Fibroblast of skin of back (primary cell): ENCODE results near the gene KLK2. TPM values are rescaled to one million over a fixed set of nuclear protein-coding genes. Genes with fewer than 3 reads are reported as not detected.

Experiments
- DNase-seq: peaks from one replicate; pipeline ENCODE4 v3.0.0-alpha.2; 2013
- polyA plus RNA-seq, 2 experiments: library from polyadenylated mRNA; unstranded; fragments of 120-200 nt; gene quantifications; one replicate each; pipeline ENCODE4 v1.2.1, GENCODE V29; 2013; ENCODE audit not compliant: insufficient read length in 2 of 2

KLK2 gene
- not detected for polyA plus RNA-seq (2013, experiment 1 of 2; ENCODE audit: insufficient read length)
- not detected for polyA plus RNA-seq (2013, experiment 2 of 2; ENCODE audit: insufficient read length)

DNA sequence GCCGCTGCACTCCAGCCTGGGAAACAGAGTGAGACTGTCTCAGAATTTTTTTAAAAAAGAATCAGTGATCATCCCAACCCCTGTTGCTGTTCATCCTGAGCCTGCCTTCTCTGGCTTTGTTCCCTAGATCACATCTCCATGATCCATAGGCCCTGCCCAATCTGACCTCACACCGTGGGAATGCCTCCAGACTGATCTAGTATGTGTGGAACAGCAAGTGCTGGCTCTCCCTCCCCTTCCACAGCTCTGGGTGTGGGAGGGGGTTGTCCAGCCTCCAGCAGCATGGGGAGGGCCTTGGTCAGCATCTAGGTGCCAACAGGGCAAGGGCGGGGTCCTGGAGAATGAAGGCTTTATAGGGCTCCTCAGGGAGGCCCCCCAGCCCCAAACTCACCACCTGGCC is at the start of gene KLK2:
Gene KLK2 (plus strand): TSS at position 384 of the 400 bp plus-strand sequence. CDS start 35 bp downstream, outside the sequence.
- no peak for DNase-seq

DNA sequence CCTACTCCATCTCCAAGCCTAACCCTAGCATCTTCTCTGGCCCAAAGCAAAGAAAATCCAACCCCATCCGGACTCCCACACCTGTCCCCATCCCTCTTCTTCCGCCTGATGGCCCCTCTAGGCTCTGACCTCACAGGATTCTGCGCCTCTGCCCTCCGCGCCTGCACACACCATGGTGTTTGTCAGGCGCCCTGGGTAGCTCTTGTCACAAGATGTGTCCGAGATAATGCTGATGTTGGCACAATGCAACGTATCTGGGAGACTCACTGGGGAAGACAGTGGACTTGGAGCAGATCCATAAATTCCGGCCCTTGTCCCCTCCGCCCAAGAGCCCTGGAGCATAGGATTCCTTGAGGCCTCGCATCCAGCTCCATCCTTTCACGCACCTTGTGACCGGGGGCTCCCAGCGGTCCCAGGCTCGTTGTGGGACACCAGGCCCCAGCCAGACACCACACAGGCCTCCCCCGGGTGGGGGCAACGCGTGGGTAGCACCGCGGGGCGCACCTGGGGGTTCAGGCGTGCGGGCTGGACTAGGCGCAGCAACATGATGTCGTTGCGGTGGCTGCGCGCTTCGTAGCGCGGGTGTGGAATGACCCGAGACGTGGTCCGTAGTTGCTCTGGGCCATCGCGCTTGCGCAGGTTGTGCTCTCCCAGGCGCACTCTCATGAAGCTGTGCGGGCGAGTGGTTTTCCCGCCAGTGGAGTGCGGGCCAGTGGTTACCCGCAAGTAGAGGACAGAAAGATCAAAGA is 46.6 kb upstream of the KLK2 start:
- no peak for DNase-seq

DNA sequence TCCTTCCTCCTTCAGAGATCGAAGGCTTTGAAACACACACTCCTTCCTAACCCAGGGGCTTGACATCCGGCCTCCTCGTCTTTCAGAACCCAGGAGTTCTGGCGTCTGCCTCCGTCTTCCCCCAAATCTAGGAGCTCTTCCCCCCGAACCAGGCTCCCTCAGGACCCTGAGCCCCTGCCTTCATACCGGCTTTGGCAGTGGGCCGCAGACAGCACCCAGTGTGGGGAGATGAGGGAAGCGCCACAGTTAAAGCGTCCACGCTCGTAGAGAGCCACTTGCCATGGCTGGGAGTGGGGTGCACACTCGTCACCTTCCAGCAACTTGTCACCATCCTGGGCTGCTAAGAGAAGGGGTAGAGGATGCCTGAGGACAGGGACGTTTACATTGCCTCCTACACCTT is 45.8 kb upstream of the KLK2 start:
- DNase-seq: no peak

DNA sequence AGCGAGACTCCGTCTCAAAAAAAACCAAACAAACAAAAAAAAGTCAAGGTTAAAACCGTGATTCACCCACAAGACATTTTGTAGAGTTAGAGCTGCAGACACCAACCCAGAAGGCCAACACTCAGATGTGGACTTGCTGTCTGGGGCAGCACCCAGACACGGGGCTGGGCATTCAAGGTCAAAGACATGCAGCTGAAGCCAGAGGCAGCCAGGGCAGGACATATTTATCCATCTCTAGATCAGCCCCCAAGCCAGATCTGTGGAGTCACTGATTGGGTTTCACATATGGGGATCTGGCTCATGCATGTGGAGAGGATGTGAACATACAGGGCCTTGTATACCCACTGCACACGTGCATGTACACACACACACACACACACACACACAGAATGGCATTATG is 43.4 kb upstream of the KLK2 start:
- no peak for DNase-seq

DNA sequence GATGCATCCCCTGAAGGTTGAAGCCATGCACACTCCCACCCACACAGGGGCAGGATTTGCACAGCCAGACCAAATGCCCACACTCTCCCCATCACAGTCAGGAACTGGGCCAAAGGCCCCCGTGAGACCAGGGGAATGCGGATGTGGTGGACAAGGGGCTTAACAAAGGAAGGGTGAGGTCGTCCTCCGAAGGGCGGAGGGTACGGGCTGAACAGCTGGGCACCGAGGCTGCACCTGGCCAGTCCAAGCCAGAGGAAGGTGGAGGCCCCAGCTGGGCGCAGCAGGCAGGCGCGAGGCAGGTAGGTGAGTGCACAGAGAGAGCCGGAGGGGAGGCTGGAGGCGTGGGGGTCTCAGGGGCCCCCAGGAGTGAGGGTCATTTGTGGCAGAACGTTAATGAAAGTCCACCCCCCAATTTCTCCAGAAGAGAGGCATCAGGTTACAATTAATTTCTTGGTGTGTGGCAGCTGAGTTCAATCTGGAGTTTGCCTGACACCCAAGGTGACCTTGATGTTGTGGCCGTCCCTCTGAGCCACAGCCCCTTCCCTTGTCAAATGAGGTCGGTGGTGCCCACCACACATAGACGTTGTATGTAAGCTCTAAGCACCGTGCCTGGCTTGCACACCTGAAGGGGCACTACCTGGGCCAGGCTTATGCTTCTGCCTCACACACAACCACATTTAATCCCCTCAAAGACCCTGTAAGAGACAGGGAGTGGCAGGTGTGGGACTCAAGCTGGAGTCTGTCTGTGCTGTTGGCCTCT is 42.8 kb upstream of the KLK2 start:
- no peak for DNase-seq

GRCh38 chr19:50831026-50831396 is 42.2 kb upstream of the KLK2 start:
- DNase-seq: no peak

DNA sequence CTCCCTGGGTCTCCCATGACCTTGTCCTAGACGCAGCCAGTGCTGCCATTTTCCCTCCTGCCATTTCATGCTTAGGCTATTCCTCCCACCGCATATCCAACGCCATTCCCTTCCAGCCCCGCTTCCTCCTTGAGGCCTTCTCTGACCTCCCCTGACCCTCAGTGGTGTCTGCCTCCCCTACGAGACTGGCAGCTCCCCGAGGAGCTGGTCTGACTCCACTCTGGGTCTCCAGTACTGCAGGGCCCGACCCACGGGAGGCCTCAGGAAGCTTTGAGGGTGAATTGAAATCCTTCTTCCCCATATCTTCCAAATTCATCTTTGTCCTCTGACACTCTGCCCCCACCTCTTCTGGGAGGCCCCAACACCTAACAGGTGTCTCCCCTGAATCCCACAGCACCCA is 40.6 kb upstream of the KLK2 start:
- no peak for DNase-seq

DNA sequence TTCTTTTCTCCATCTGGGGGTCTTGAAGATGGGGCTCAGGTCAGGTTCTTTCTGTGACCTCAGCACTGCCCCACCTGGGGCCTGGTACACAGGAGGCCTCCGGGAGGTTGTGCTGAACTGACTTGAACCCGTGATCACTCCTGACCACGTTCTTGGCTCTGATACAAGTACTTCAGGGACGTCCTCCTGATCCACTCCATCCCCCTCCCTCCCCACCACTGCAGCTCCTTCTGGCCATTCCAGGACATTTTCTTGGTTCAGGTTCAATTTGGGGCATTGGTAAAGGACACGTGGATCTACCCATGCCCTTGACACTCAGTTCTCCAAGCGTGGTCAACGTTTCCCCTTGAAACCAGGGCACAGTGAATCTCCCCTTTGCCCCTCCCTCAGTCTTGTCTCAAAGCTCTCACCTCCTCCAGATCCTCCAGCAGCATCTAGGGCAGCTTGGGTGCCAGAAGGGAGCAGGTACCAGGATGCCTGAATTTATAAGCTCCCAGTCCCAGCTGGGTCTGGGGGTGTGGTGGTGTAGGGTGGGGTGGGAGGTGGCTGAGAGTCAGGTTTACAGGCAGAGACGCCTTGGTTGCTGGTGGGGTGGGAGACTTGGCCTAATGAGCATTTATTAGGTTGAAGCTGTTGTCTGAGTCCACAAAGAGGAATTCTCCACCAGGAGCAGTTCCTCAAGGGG is 40.0 kb upstream of the KLK2 start, which contains the start of gene KLK15:
Gene KLK15 (minus strand): TSS at position 458 of the 685 bp plus-strand sequence. CDS start 2,082 bp downstream, outside the sequence.
- DNase-seq: no peak

GRCh38 chr19:50833802-50834167 is 39.5 kb upstream of the KLK2 start:
- DNase-seq: no peak

DNA sequence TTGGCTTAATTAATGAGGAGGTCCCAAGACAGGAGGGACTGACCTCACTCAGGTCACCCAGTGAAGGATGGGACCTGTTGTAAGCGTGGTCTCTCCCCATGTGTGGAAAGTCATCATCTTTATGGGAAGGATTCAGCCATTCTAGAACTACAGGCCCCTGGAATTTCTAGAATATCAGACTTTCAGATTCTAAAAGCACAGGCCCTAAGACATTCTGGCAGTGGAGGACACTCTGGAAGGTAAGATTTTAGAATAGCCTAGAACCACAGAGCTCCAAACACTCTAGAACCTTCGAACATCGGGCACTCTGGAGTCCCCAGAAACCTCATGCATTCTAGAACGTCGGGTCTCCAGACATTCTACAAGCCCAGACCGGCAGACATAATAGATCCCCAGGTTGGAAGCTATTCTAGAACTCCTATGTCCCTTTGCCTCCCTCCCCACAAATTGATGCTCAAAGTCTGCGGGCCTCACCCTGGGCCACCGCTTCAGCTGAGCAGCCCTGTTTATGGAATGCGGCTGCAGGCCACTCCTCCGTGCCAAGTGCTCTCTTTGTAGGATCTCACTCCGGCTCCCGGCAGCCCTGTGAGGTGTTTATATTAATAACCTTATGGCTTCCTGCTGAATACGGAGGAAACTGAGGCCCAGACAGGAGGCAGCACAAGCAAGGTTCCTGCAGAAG is 38.0 kb upstream of the KLK2 start:
- peak; percentile 4 for DNase-seq

- peak; percentile 53 for DNase-seq
Observed at GRCh38 chr19:50835785-50836542, 37.3 kb upstream of the KLK2 start.

DNA sequence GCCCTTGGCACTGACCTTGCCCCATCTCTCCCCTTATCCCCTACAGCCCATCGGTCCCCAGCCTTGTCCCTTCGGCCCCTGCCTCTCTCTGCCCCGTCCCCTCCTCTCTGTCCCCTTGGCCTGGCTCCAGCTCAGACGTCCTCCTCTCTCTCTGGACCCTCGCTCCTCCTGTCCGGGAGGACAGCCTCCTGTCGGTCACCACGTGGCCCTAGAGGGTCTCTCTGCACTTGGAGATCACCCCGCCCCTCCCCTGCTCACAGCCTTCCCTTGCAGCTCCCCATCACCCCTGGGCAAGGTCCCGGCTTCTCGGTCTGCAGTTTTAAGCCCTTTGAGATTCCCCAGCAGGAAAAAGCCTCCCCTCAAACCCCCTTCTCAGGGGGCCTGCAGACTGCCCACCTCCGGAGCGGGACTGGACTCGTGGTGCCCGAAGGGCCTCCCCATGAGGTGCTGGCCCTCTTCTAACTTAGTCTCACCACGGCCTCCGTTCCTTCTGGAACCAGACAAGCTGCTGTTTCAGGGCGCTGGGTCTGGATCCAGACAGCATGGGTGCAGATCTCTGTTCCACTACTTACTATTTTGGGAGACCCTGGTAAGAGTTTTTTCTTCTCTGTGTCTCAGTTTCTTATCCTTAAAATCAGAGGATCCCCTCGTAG is 36.6 kb upstream of the KLK2 start:
- DNase-seq: no peak

GRCh38 chr19:50837300-50837699 is 35.9 kb upstream of the KLK2 start:
- no peak for DNase-seq

DNA sequence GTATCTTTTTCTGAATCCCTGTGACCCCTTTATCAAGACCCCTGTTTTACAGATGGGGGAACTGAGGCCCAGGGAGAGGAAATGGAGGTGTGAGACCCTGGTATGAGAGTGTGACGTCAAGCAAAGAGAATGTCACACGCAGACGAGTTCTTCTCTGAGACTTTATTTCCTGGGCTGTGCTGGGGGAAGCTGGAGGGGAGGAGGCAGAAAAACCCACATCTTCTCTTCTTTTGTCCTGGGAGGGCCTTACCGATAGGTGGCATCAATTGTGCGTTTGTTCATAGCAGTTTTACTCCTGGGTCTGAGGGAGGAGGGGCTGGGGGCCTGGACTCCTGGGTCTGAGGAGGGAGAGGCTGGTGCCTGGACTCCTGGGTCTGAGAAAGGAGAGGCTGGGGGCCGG is 35.0 kb upstream of the KLK2 start:
- DNase-seq: no peak

- DNase-seq: no peak
Observed at GRCh38 chr19:50839712-50840655, 33.3 kb upstream of the KLK2 start.

GRCh38 chr19:50842130-50842529 is 31.1 kb upstream of the KLK2 start:
- no peak for DNase-seq

DNA sequence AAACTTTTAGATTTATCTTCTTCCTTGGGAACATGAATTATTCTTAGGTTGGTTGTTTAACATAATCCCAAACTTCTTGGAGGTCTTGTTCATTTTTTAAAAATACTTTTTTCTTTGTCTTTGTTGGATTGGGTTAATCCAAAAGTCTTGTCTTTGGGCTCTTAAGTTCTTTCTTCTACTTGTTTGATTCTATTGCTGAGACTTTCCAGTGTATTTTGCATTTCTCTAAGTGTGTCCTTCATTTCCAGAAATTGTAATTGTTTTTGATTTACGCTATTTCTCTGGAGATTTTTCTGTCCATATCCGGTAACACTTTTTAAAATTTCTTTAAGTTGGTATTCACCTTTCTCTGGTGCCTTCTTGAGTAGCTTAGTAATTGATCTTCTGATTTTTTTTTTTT is 30.0 kb upstream of the KLK2 start:
- DNase-seq: no peak

- no peak for DNase-seq
Observed at GRCh38 chr19:50843701-50844221, 29.5 kb upstream of the KLK2 start.

- no peak for DNase-seq
Observed at GRCh38 chr19:50844296-50844935, 28.8 kb upstream of the KLK2 start.
